BJ (cell line): ENCODE measurements around the gene EBF4. TPM values are rescaled to one million over a fixed set of nuclear protein-coding genes. Genes with fewer than 3 reads are reported as not detected.

ENCODE experiments used
- CTCF ChIA-PET: fragments of 350-600 bp; formaldehyde crosslinking; extraction: SDS; loops from one replicate; lab custom pipeline; 2021; ENCODE audit warnings: antibody characterized with exemption, inconsistent platforms; lab: Yijun Ruan, JAX
- POLR2A ChIA-PET: fragments of 300-600 bp; sonication (Branson Sonifier 250); formaldehyde crosslinking; extraction: SDS; loops from one replicate; lab custom pipeline; 2021; ENCODE audit warnings: antibody characterized with exemption; lab: Charles Lee
- DNase-seq: peaks from one replicate; pipeline ENCODE4 v3.0.0-alpha.2; 2011; ENCODE audit warnings: low read depth
- H3K27me3 ChIP-seq: 2 replicates; pipeline ENCODE4 v1.6.0; 2011; ENCODE audit warnings: low read length; ENCODE audit not compliant: control insufficient read depth, insufficient read depth
- H3K36me3 ChIP-seq: 2 replicates; pipeline ENCODE4 v1.5.1; 2011; ENCODE audit warnings: low read length; ENCODE audit not compliant: control insufficient read depth, insufficient read depth
- H3K4me3 ChIP-seq: 2 replicates; pipeline ENCODE4 v1.5.1; 2011; ENCODE audit warnings: low read depth, mild to moderate bottlenecking, control low read depth, low read length
- polyA plus RNA-seq: library from polyadenylated mRNA; depleted of rRNA; stranded (reverse); fragments of >200 nt; gene quantifications from 2 replicates; pipeline ENCODE4 v1.2.3, GENCODE V29; 2011
- TF ChIP-seq, protein P1 (sequence below): IDR thresholded peaks from 2 replicates; pipeline ENCODE4 v1.5.1; 2011; ENCODE audit warnings: low read depth, mild to moderate bottlenecking, control low read depth, inconsistent platforms, low read length, moderate library complexity; ENCODE audit not compliant: insufficient read depth

Gene EBF4
- polyA plus RNA-seq, 1 experiment = 1.9 TPM

GRCh38 chr20:2745936-2746635, 53.5 kb downstream of the EBF4 start:
- DNase-seq = no peak
- ChIA-PET CTCF (interaction anchor here (0.9 kb wide), 1 partner anchor 10 kb away, joined by 4 read pairs; no protein-coding TSS in a partner anchor), POLR2A (no interaction called here)
- no peak overlapping the region for H3K4me3 ChIP-seq
- no peaks in the 10 kb centered on the region for H3K36me3 ChIP-seq
- H3K27me3 ChIP-seq = peaks cover 14% of the 10 kb centered on the region
- TF ChIP-seq, protein P1, sequence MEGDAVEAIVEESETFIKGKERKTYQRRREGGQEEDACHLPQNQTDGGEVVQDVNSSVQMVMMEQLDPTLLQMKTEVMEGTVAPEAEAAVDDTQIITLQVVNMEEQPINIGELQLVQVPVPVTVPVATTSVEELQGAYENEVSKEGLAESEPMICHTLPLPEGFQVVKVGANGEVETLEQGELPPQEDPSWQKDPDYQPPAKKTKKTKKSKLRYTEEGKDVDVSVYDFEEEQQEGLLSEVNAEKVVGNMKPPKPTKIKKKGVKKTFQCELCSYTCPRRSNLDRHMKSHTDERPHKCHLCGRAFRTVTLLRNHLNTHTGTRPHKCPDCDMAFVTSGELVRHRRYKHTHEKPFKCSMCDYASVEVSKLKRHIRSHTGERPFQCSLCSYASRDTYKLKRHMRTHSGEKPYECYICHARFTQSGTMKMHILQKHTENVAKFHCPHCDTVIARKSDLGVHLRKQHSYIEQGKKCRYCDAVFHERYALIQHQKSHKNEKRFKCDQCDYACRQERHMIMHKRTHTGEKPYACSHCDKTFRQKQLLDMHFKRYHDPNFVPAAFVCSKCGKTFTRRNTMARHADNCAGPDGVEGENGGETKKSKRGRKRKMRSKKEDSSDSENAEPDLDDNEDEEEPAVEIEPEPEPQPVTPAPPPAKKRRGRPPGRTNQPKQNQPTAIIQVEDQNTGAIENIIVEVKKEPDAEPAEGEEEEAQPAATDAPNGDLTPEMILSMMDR = no peak

GRCh38 chr20:2746636-2747265, 54.2 kb downstream of the EBF4 start:
- TF ChIP-seq, protein P1 = no peak
- ChIA-PET POLR2A (no interaction called here), CTCF (interaction anchor here (0.9 kb wide), 1 partner anchor 9 kb away, joined by 4 read pairs; no protein-coding TSS in a partner anchor)
- Histone ChIP-seq H3K36me3 (no peaks in the 10 kb centered on the region), H3K27me3 (peaks cover 14% of the 10 kb centered on the region), H3K4me3 (no peak overlapping the region)
- DNase-seq = no peak

GRCh38 chr20:2747676-2748235, 55.2 kb downstream of the EBF4 start:
- DNase-seq = no peak
- ChIA-PET CTCF (no interaction called here), POLR2A (no interaction called here)
- Histone ChIP-seq H3K27me3 (peaks cover 13% of the 10 kb centered on the region), H3K4me3 (no peak overlapping the region), H3K36me3 (no peaks in the 10 kb centered on the region)
- TF ChIP-seq, protein P1 = no peak

- ChIA-PET CTCF (no interaction called here), POLR2A (no interaction called here)
- no peak for DNase-seq
These were observed 56.2 kb downstream of the EBF4 start for GRCh38 chr20:2748551-2749342.

More at GRCh38 chr20:2748551-2749342, 56.2 kb downstream of the EBF4 start:
- no peak overlapping the region for H3K4me3 ChIP-seq
- H3K27me3 ChIP-seq = peaks cover 19% of the 10 kb centered on the region
- H3K36me3 ChIP-seq = no peaks in the 10 kb centered on the region
- TF ChIP-seq, protein P1 = no peak
